ENCODE measurements around the gene PDZD2.

Gene PDZD2

GRCh38 chr5:31916327-31916726 lies 277.4 kb downstream of the PDZD2 start:
- no peaks in the 10 kb centered on the region for H3K79me2 ChIP-seq (ENCODE audit: low read length)
- H2AFZ ChIP-seq (ENCODE audit: low read depth, low read length): no peak overlapping the region
- H3K9ac ChIP-seq (ENCODE audit: low read length): no peak overlapping the region
- TF ChIP-seq EZH2phosphoT487 (IDR thresholded peaks at IDR 0.05; ENCODE audit: low read depth) (no peak), CTCF (IDR thresholded peaks at IDR 0.05; ENCODE audit: low read depth, low read length) (no peak)
- H3K36me3 ChIP-seq (replicated peaks; ENCODE audit: low read depth, low read length): no peaks in the 10 kb centered on the region
- H3K27ac ChIP-seq (ENCODE audit: low read length): no peak overlapping the region
- no peaks in the 10 kb centered on the region for H3K9me3 ChIP-seq (ENCODE audit: insufficient read depth, low read length)
- no peaks in the 10 kb centered on the region for H4K20me1 ChIP-seq (ENCODE audit: insufficient read depth, low read length)
- H3K4me3 ChIP-seq (ENCODE audit: low read length): no peak overlapping the region
- H3K27me3 ChIP-seq (ENCODE audit: low read depth, low read length): no peaks in the 10 kb centered on the region
- H3K4me1 ChIP-seq (ENCODE audit: low read length): no peaks in the 10 kb centered on the region
- no peak overlapping the region for H3K4me2 ChIP-seq (ENCODE audit: low read length)

- Histone ChIP-seq H3K4me1 (ENCODE audit: low read length) (no peaks in the 10 kb centered on the region), H3K4me2 (ENCODE audit: low read length) (no peak overlapping the region), H3K4me3 (ENCODE audit: low read length) (no peak overlapping the region), H3K9ac (ENCODE audit: low read length) (no peak overlapping the region), H3K27ac (ENCODE audit: low read length) (no peak overlapping the region), H4K20me1 (ENCODE audit: insufficient read depth, low read length) (no peaks in the 10 kb centered on the region), H3K9me3 (ENCODE audit: insufficient read depth, low read length) (no peaks in the 10 kb centered on the region), H2AFZ (ENCODE audit: low read depth, low read length) (no peak overlapping the region), H3K79me2 (ENCODE audit: low read length) (no peaks in the 10 kb centered on the region), H3K27me3 (ENCODE audit: low read depth, low read length) (no peaks in the 10 kb centered on the region), H3K36me3 (replicated peaks; ENCODE audit: low read depth, low read length) (no peaks in the 10 kb centered on the region)
- TF ChIP-seq EZH2phosphoT487 (IDR thresholded peaks at IDR 0.05; ENCODE audit: low read depth) (no peak), CTCF (IDR thresholded peaks at IDR 0.05; ENCODE audit: low read depth, low read length) (no peak)
These were observed 279.8 kb downstream of the PDZD2 start for GRCh38 chr5:31918739-31919138.

GRCh38 chr5:31921852-31922305 lies 282.9 kb downstream of the PDZD2 start:
- Histone ChIP-seq H3K27ac (ENCODE audit: low read length) (no peak overlapping the region), H3K4me3 (ENCODE audit: low read length) (no peak overlapping the region), H4K20me1 (ENCODE audit: insufficient read depth, low read length) (no peaks in the 10 kb centered on the region), H3K4me1 (ENCODE audit: low read length) (no peaks in the 10 kb centered on the region), H3K9me3 (ENCODE audit: insufficient read depth, low read length) (no peaks in the 10 kb centered on the region), H3K4me2 (ENCODE audit: low read length) (no peak overlapping the region), H2AFZ (ENCODE audit: low read depth, low read length) (no peak overlapping the region), H3K9ac (ENCODE audit: low read length) (no peak overlapping the region), H3K36me3 (replicated peaks; ENCODE audit: low read depth, low read length) (no peaks in the 10 kb centered on the region), H3K27me3 (ENCODE audit: low read depth, low read length) (no peaks in the 10 kb centered on the region), H3K79me2 (ENCODE audit: low read length) (no peaks in the 10 kb centered on the region)
- TF ChIP-seq CTCF (IDR thresholded peaks at IDR 0.05; ENCODE audit: low read depth, low read length): no peak
- no peak for TF ChIP-seq EZH2phosphoT487 (IDR thresholded peaks at IDR 0.05; ENCODE audit: low read depth)

- no peak overlapping the region for H3K4me2 ChIP-seq (ENCODE audit: low read length)
- H2AFZ ChIP-seq (ENCODE audit: low read depth, low read length): no peak overlapping the region
- no peaks in the 10 kb centered on the region for H3K9me3 ChIP-seq (ENCODE audit: insufficient read depth, low read length)
- H3K4me1 ChIP-seq (ENCODE audit: low read length): no peaks in the 10 kb centered on the region
- no peaks in the 10 kb centered on the region for H3K27me3 ChIP-seq (ENCODE audit: low read depth, low read length)
- TF ChIP-seq EZH2phosphoT487 (IDR thresholded peaks at IDR 0.05; ENCODE audit: low read depth) (no peak), CTCF (IDR thresholded peaks at IDR 0.05; ENCODE audit: low read depth, low read length) (no peak)
- no peak overlapping the region for H3K9ac ChIP-seq (ENCODE audit: low read length)
- no peaks in the 10 kb centered on the region for H3K79me2 ChIP-seq (ENCODE audit: low read length)
- H3K27ac ChIP-seq (ENCODE audit: low read length): no peak overlapping the region
- H4K20me1 ChIP-seq (ENCODE audit: insufficient read depth, low read length): no peaks in the 10 kb centered on the region
- no peaks in the 10 kb centered on the region for H3K36me3 ChIP-seq (replicated peaks; ENCODE audit: low read depth, low read length)
- H3K4me3 ChIP-seq (ENCODE audit: low read length): no peak overlapping the region
These were observed 285.1 kb downstream of the PDZD2 start for GRCh38 chr5:31924005-31924404.

All from OCI-LY3 (cell line).